Naive thymus-derived CD4-positive, alpha-beta T cell (primary cell): ENCODE data around the gene HIKESHI. TPM values are rescaled to one million over a fixed set of nuclear protein-coding genes. Genes with fewer than 3 reads are reported as not detected.

Experiments
- ATAC-seq: fragments of 150-1000 bp; cut with Tn5 transposase; 2 replicates; pipeline ENCODE4 v1.10.0; 2021; ENCODE audit warnings: mild to moderate bottlenecking, moderate library complexity
- CTCF ChIA-PET: fragments of 350-600 bp; sonication (Branson Sonifier 250); formaldehyde crosslinking; loops from one replicate; lab custom pipeline; 2021; ENCODE audit warnings: antibody characterized with exemption; lab: Charles Lee
- POLR2A ChIA-PET: fragments of 350-600 bp; sonication (Branson Sonifier 250); formaldehyde crosslinking; loops from one replicate; lab custom pipeline; 2021; ENCODE audit warnings: antibody characterized with exemption, inconsistent platforms; lab: Charles Lee
- DNase-seq, 9 donors: peaks; one replicate each; pipeline versions ENCODE4 v3.0.0 to v3.0.0-alpha.2; 2020 to 2022; ENCODE audit warnings: mixed read lengths in 1 of 9
- H3K27ac ChIP-seq: one replicate; pipeline ENCODE4 v1.7.0; 2013; ENCODE audit warnings: mild to moderate bottlenecking, low read depth, low read length, moderate library complexity
- H3K27me3 ChIP-seq, 2 donors: one replicate each; pipeline ENCODE4 v1.7.0; 2013; ENCODE audit warnings: low read length in 2 of 2, mild to moderate bottlenecking in 2 of 2, moderate library complexity in 2 of 2; ENCODE audit not compliant: control insufficient read depth in 2 of 2, insufficient read depth in 2 of 2
- H3K36me3 ChIP-seq, 3 experiments: 1 replicate in 2 of 3; 2 replicates in 1 of 3; pipeline ENCODE4 v1.7.0; 2013; ENCODE audit warnings: low read length in 3 of 3, mild to moderate bottlenecking in 3 of 3, moderate library complexity in 1 of 3; ENCODE audit not compliant: insufficient read depth in 3 of 3, control insufficient read depth in 2 of 3
- H3K4me1 ChIP-seq, 2 donors: one replicate each; pipeline ENCODE4 v1.7.0; 2013; ENCODE audit warnings: low read length in 2 of 2, mild to moderate bottlenecking in 2 of 2, moderate library complexity in 1 of 2; ENCODE audit not compliant: control insufficient read depth in 2 of 2, insufficient read depth in 2 of 2
- H3K4me3 ChIP-seq: 2 replicates; pipeline ENCODE4 v1.7.0; 2013; ENCODE audit warnings: mild to moderate bottlenecking, low read length
- H3K9me3 ChIP-seq, 3 experiments: 1 replicate in 2 of 3; 2 replicates in 1 of 3; pipeline ENCODE4 v1.7.0; 2013; ENCODE audit warnings: low read length in 3 of 3; ENCODE audit not compliant: control insufficient read depth in 2 of 3
- H3K27ac Mint-ChIP-seq, 9 donors: one replicate each; pipeline ENCODE4 v1.8.0; 2020 to 2022; ENCODE audit warnings: mixed read lengths in 9 of 9, mild to moderate bottlenecking in 8 of 9, moderate library complexity in 5 of 9, inconsistent platforms in 2 of 9
- H3K27me3 Mint-ChIP-seq, 5 donors: one replicate each; pipeline ENCODE4 v1.8.0; 2021 to 2022; ENCODE audit warnings: mixed read lengths in 5 of 5, mild to moderate bottlenecking in 1 of 5
- H3K36me3 Mint-ChIP-seq, 5 donors: one replicate each; pipeline ENCODE4 v1.8.0; 2020 to 2022; ENCODE audit warnings: mixed read lengths in 5 of 5, mild to moderate bottlenecking in 3 of 5, inconsistent platforms in 1 of 5
- H3K4me1 Mint-ChIP-seq, 7 donors: one replicate each; pipeline ENCODE4 v1.8.0; 2020 to 2022; ENCODE audit warnings: mixed read lengths in 7 of 7, mild to moderate bottlenecking in 3 of 7, inconsistent platforms in 1 of 7
- H3K4me3 Mint-ChIP-seq, 10 donors: one replicate each; pipeline ENCODE4 v1.8.0; 2020 to 2022; ENCODE audit warnings: mild to moderate bottlenecking in 10 of 10, mixed read lengths in 10 of 10, moderate library complexity in 6 of 10, inconsistent platforms in 2 of 10
- H3K9me3 Mint-ChIP-seq, 11 donors: one replicate each; pipeline ENCODE4 v1.8.0; 2020 to 2022; ENCODE audit warnings: mixed read lengths in 11 of 11, mild to moderate bottlenecking in 4 of 11, inconsistent platforms in 1 of 11, moderate library complexity in 1 of 11
- intact Hi-C, 2 donors: fragments of 100-400 bp; cut with micrococcal nuclease; formaldehyde crosslinking; loops; one replicate each; pipeline ENCODE4 v1.15.1; 2023
- polyA plus RNA-seq, 2 donors: library from polyadenylated mRNA; unstranded; fragments of 300-500 nt; fragmentation: Illumina TruSeq; gene quantifications; one replicate each; pipeline ENCODE4 v1.2.3, GENCODE V29; 2021
- total RNA-seq, 6 experiments: library from RNA in 5 of 6; stranded (reverse) in 5 of 6; gene quantifications; 1 replicate in 5 of 6; 2 replicates in 1 of 6; pipeline ENCODE4 v1.2.3 and lab custom pipeline; 2021 to 2026

The HIKESHI gene
- total and polyA plus RNA-seq, 7 experiments from 2014 or later = 16.7 to 88.7 (median 31.6) TPM

GRCh38 chr11:86365546-86365945 lies 63.5 kb downstream of the HIKESHI start:
- Histone ChIP-seq H3K36me3 (no peaks in the 10 kb centered on the region), H3K27me3 (no peaks in the 10 kb centered on the region), H3K4me3 (no peak overlapping the region), H3K27ac (no peak overlapping the region), H3K4me1 (no peaks in the 10 kb centered on the region), H3K9me3 (no peaks in the 10 kb centered on the region)
- Mint-ChIP-seq H3K4me1 (peaks cover 0 to 4% (median 0%) of the 10 kb centered on the region in 7 donors), H3K4me3 (no peak overlapping the region), H3K9me3 (peaks cover 0 to 13% (median 3%) of the 10 kb centered on the region in 11 donors), H3K27me3 (no peaks in the 10 kb centered on the region), H3K27ac (no peak overlapping the region), H3K36me3 (peaks cover 0 to 23% (median 4%) of the 10 kb centered on the region in 5 donors)
- ChIA-PET CTCF (no interaction called here), POLR2A (no interaction called here)
- intact Hi-C loops = no loop called here
- ATAC-seq (no peak), DNase-seq (no peak)

- H3K4me1 ChIP-seq = no peaks in the 10 kb centered on the region
- H3K36me3 Mint-ChIP-seq = peaks cover 0 to 10% (median 0%) of the 10 kb centered on the region in 5 donors
- ATAC-seq = no peak
- no peaks in the 10 kb centered on the region for H3K9me3 ChIP-seq
- peaks cover 0 to 9% (median 0%) of the 10 kb centered on the region in 7 donors for H3K4me1 Mint-ChIP-seq
- H3K36me3 ChIP-seq = no peaks in the 10 kb centered on the region
- ChIA-PET POLR2A (no interaction called here), CTCF (no interaction called here)
- peaks cover 0 to 12% (median 3%) of the 10 kb centered on the region in 5 donors for H3K27me3 Mint-ChIP-seq
- H3K27ac Mint-ChIP-seq = no peak overlapping the region
- no peak for DNase-seq
- H3K27me3 ChIP-seq = no peaks in the 10 kb centered on the region
- no peak overlapping the region for H3K27ac ChIP-seq
- no peak overlapping the region for H3K4me3 ChIP-seq
- intact Hi-C loops = no loop called here
- H3K9me3 Mint-ChIP-seq = peaks cover 0 to 5% (median 0%) of the 10 kb centered on the region in 11 donors
- H3K4me3 Mint-ChIP-seq = no peak overlapping the region
These were observed 67.6 kb downstream of the HIKESHI start for GRCh38 chr11:86369668-86370067.

GRCh38 chr11:86370171-86370570 lies 68.1 kb downstream of the HIKESHI start:
- POLR2A ChIA-PET = no interaction called here
- H3K4me3 Mint-ChIP-seq = no peak overlapping the region
- H3K4me1 ChIP-seq = no peaks in the 10 kb centered on the region
- H3K27me3 ChIP-seq = no peaks in the 10 kb centered on the region
- DNase-seq (no peak), ATAC-seq (no peak)
- H3K4me3 ChIP-seq = no peak overlapping the region
- peaks cover 0 to 12% (median 6%) of the 10 kb centered on the region in 5 donors for H3K27me3 Mint-ChIP-seq
- intact Hi-C loops = no loop called here
- H3K27ac Mint-ChIP-seq = no peak overlapping the region
- no peak overlapping the region for H3K27ac ChIP-seq
- peaks cover 0 to 10% (median 0%) of the 10 kb centered on the region in 5 donors for H3K36me3 Mint-ChIP-seq
- no peaks in the 10 kb centered on the region for H3K9me3 ChIP-seq
- H3K4me1 Mint-ChIP-seq = peaks cover 0 to 9% (median 0%) of the 10 kb centered on the region in 7 donors
- peaks cover 0 to 5% (median 0%) of the 10 kb centered on the region in 11 donors for H3K9me3 Mint-ChIP-seq
- H3K36me3 ChIP-seq = no peaks in the 10 kb centered on the region
- CTCF ChIA-PET = no interaction called here

- POLR2A ChIA-PET = no interaction called here
- Mint-ChIP-seq H3K27ac (no peak overlapping the region), H3K9me3 (peaks cover 0 to 5% (median 2%) of the 10 kb centered on the region in 11 donors), H3K36me3 (peaks cover 0 to 10% (median 3%) of the 10 kb centered on the region in 5 donors), H3K4me3 (no peak overlapping the region), H3K27me3 (peaks cover 0 to 12% (median 6%) of the 10 kb centered on the region in 5 donors), H3K4me1 (peaks cover 0 to 9% (median 0%) of the 10 kb centered on the region in 7 donors)
- CTCF ChIA-PET = no interaction called here
- no peaks in the 10 kb centered on the region for H3K4me1 ChIP-seq
- H3K4me3 ChIP-seq = no peak overlapping the region
- no peak for DNase-seq
- no peaks in the 10 kb centered on the region for H3K36me3 ChIP-seq
- no peaks in the 10 kb centered on the region for H3K27me3 ChIP-seq
- no peak overlapping the region for H3K27ac ChIP-seq
- intact Hi-C loops = no loop called here
- no peak for ATAC-seq
- no peaks in the 10 kb centered on the region for H3K9me3 ChIP-seq
These were observed 69.0 kb downstream of the HIKESHI start for GRCh38 chr11:86370922-86371594.

GRCh38 chr11:86372041-86372440 lies 70.0 kb downstream of the HIKESHI start:
- H3K4me3 Mint-ChIP-seq = no peak overlapping the region
- DNase-seq (no peak), ATAC-seq (no peak)
- ChIA-PET POLR2A (no interaction called here), CTCF (no interaction called here)
- no peaks in the 10 kb centered on the region for H3K4me1 ChIP-seq
- no peak overlapping the region for H3K27ac ChIP-seq
- no peaks in the 10 kb centered on the region for H3K36me3 ChIP-seq
- no peaks in the 10 kb centered on the region for H3K27me3 ChIP-seq
- H3K9me3 ChIP-seq = no peaks in the 10 kb centered on the region
- H3K36me3 Mint-ChIP-seq = peaks cover 0 to 9% (median 3%) of the 10 kb centered on the region in 5 donors
- no peak overlapping the region for H3K27ac Mint-ChIP-seq
- peaks cover 0 to 9% (median 0%) of the 10 kb centered on the region in 7 donors for H3K4me1 Mint-ChIP-seq
- peaks cover 0 to 12% (median 6%) of the 10 kb centered on the region in 5 donors for H3K27me3 Mint-ChIP-seq
- no peak overlapping the region for H3K4me3 ChIP-seq
- peaks cover 0 to 7% (median 2%) of the 10 kb centered on the region in 11 donors for H3K9me3 Mint-ChIP-seq
- intact Hi-C loops = no loop called here

- DNase-seq (no peak), ATAC-seq (no peak)
- ChIA-PET POLR2A (no interaction called here), CTCF (no interaction called here)
- no peak overlapping the region for H3K27ac ChIP-seq
- intact Hi-C loops = no loop called here
- no peak overlapping the region for H3K27ac Mint-ChIP-seq
- no peaks in the 10 kb centered on the region for H3K27me3 ChIP-seq
- no peaks in the 10 kb centered on the region for H3K36me3 ChIP-seq
- no peak overlapping the region for H3K4me3 ChIP-seq
- H3K9me3 ChIP-seq = no peaks in the 10 kb centered on the region
- H3K4me3 Mint-ChIP-seq = no peak overlapping the region
- peaks cover 0 to 12% (median 6%) of the 10 kb centered on the region in 5 donors for H3K27me3 Mint-ChIP-seq
- H3K4me1 ChIP-seq = no peaks in the 10 kb centered on the region
- peaks cover 0 to 9% (median 0%) of the 10 kb centered on the region in 7 donors for H3K4me1 Mint-ChIP-seq
- peaks cover 0 to 7% (median 3%) of the 10 kb centered on the region in 5 donors for H3K36me3 Mint-ChIP-seq
- peaks cover 0 to 11% (median 2%) of the 10 kb centered on the region in 11 donors for H3K9me3 Mint-ChIP-seq
These were observed 70.5 kb downstream of the HIKESHI start for GRCh38 chr11:86372586-86372985.

GRCh38 chr11:86374069-86374468 lies 72.0 kb downstream of the HIKESHI start:
- H3K9me3 Mint-ChIP-seq = peaks cover 0 to 11% (median 5%) of the 10 kb centered on the region in 11 donors
- no peaks in the 10 kb centered on the region for H3K9me3 ChIP-seq
- H3K27ac Mint-ChIP-seq = no peak overlapping the region
- no peaks in the 10 kb centered on the region for H3K36me3 ChIP-seq
- DNase-seq (no peak), ATAC-seq (no peak)
- no peaks in the 10 kb centered on the region for H3K27me3 ChIP-seq
- CTCF ChIA-PET = no interaction called here
- POLR2A ChIA-PET = no interaction called here
- intact Hi-C loops = no loop called here
- H3K4me3 ChIP-seq = no peak overlapping the region
- peaks cover 0 to 7% (median 3%) of the 10 kb centered on the region in 5 donors for H3K36me3 Mint-ChIP-seq
- H3K4me1 ChIP-seq = no peaks in the 10 kb centered on the region
- no peak overlapping the region for H3K4me3 Mint-ChIP-seq
- H3K27me3 Mint-ChIP-seq = peaks cover 0 to 12% (median 6%) of the 10 kb centered on the region in 5 donors
- H3K27ac ChIP-seq = no peak overlapping the region
- peaks cover 0 to 9% (median 0%) of the 10 kb centered on the region in 7 donors for H3K4me1 Mint-ChIP-seq
